DND-41 (cell line): ENCODE results near the gene FER1L5.

Experiments
- ATAC-seq: fragments of 200-7000 bp; cut with Tn5 transposase; 3 replicates; pipeline ENCODE4 v1.9.1; 2021; ENCODE audit warnings: low read depth; ENCODE audit not compliant: insufficient read depth
- DNase-seq: peaks from one replicate; pipeline ENCODE4 v3.0.0-alpha.2; 2020
- H2AFZ ChIP-seq: 2 replicates; pipeline ENCODE4 v1.6.0; 2012; ENCODE audit warnings: low read depth, low read length
- H3K27ac ChIP-seq: 2 replicates; pipeline ENCODE4 v1.5.1; 2012; ENCODE audit warnings: low read length, inconsistent platforms
- H3K27me3 ChIP-seq: fragments of 200-600 bp; sonication (generic); 2 replicates; pipeline ENCODE4 v1.6.0; 2012; ENCODE audit warnings: low read length, mild to moderate bottlenecking, inconsistent platforms; ENCODE audit not compliant: insufficient read depth, poor library complexity
- H3K36me3 ChIP-seq: 2 replicates; pipeline ENCODE4 v1.5.1; 2012; ENCODE audit warnings: low read length, inconsistent platforms; ENCODE audit not compliant: insufficient read depth
- H3K4me1 ChIP-seq: 2 replicates; pipeline ENCODE4 v1.5.1; 2012; ENCODE audit warnings: mild to moderate bottlenecking, low read length; ENCODE audit not compliant: insufficient read depth
- H3K4me2 ChIP-seq: 2 replicates; pipeline ENCODE4 v1.6.0; 2012; ENCODE audit warnings: mild to moderate bottlenecking, moderate library complexity, low read length, inconsistent platforms; ENCODE audit not compliant: insufficient read depth
- H3K4me3 ChIP-seq, 2 experiments: fragments of 200-600 bp in 1 of 2; shearing (Covaris generic) in 1 of 2; 2 replicates each; pipeline ENCODE4 v1.5.1; 2012 to 2016; ENCODE audit warnings: inconsistent platforms in 2 of 2, low read length in 2 of 2, mild to moderate bottlenecking in 2 of 2, low read depth in 1 of 2, moderate library complexity in 1 of 2
- H3K79me2 ChIP-seq: 2 replicates; pipeline ENCODE4 v1.6.0; 2012; ENCODE audit warnings: low read length, inconsistent platforms; ENCODE audit not compliant: insufficient read depth
- H3K9ac ChIP-seq: 2 replicates; pipeline ENCODE4 v1.6.0; 2012; ENCODE audit warnings: low read depth, mild to moderate bottlenecking, inconsistent platforms, low read length, moderate library complexity
- H3K9me3 ChIP-seq: 2 replicates; pipeline ENCODE4 v1.5.1; 2012; ENCODE audit warnings: low read length, moderate library complexity, mild to moderate bottlenecking, inconsistent platforms; ENCODE audit not compliant: insufficient read depth, severe bottlenecking
- H4K20me1 ChIP-seq: 2 replicates; pipeline ENCODE4 v1.6.0; 2012; ENCODE audit warnings: low read length; ENCODE audit not compliant: insufficient read depth
- CTCF ChIP-seq: IDR thresholded peaks from 2 replicates; pipeline ENCODE4 v1.5.1; 2012; ENCODE audit warnings: borderline replicate concordance, low read length, moderate library complexity, mild to moderate bottlenecking; ENCODE audit not compliant: poor library complexity, severe bottlenecking; ENCODE audit errors: extremely low read depth
- EZH2 ChIP-seq: IDR thresholded peaks from 3 replicates; pipeline ENCODE4 v1.6.1; 2012; ENCODE audit warnings: borderline replicate concordance, low read depth, mild to moderate bottlenecking, moderate library complexity, low read length, inconsistent platforms; ENCODE audit not compliant: severe bottlenecking

The FER1L5 gene

GRCh38 chr2:96693286-96694200 lies 51.0 kb downstream of the FER1L5 start:
- H4K20me1 ChIP-seq = no peaks in the 10 kb centered on the region; the same call in 1 of the 2 replicates
- H2AFZ ChIP-seq = no peak overlapping the region
- no peaks in the 10 kb centered on the region for H3K9me3 ChIP-seq
- H3K4me2 ChIP-seq = no peak overlapping the region
- ATAC-seq (peak; percentile 32; the same call in 2 of the 3 replicates), DNase-seq (no peak)
- H3K4me1 ChIP-seq = no peaks in the 10 kb centered on the region
- no peak overlapping the region for H3K9ac ChIP-seq
- H3K27ac ChIP-seq = no peak overlapping the region
- H3K27me3 ChIP-seq = no peaks in the 10 kb centered on the region
- no peak overlapping the region for H3K4me3 ChIP-seq
- TF ChIP-seq CTCF (no peak), EZH2 (no peak)
- H3K79me2 ChIP-seq = no peaks in the 10 kb centered on the region
- no peaks in the 10 kb centered on the region for H3K36me3 ChIP-seq

GRCh38 chr2:96694279-96694678 lies 51.7 kb downstream of the FER1L5 start:
- H3K36me3 ChIP-seq = no peaks in the 10 kb centered on the region
- no peaks in the 10 kb centered on the region for H3K9me3 ChIP-seq
- no peak overlapping the region for H3K9ac ChIP-seq
- H3K27ac ChIP-seq = no peak overlapping the region
- H3K4me2 ChIP-seq = no peak overlapping the region
- H4K20me1 ChIP-seq = no peaks in the 10 kb centered on the region; the same call in 1 of the 2 replicates
- H2AFZ ChIP-seq = no peak overlapping the region
- ATAC-seq (no peak), DNase-seq (no peak)
- TF ChIP-seq EZH2 = no peak
- TF ChIP-seq CTCF = no peak
- no peaks in the 10 kb centered on the region for H3K4me1 ChIP-seq
- no peaks in the 10 kb centered on the region for H3K27me3 ChIP-seq
- H3K79me2 ChIP-seq = no peaks in the 10 kb centered on the region
- H3K4me3 ChIP-seq = no peak overlapping the region

- Histone ChIP-seq H3K36me3 (no peaks in the 10 kb centered on the region), H3K4me3 (no peak overlapping the region), H2AFZ (no peak overlapping the region), H3K27me3 (no peaks in the 10 kb centered on the region), H4K20me1 (no peaks in the 10 kb centered on the region; the same call in 1 of the 2 replicates), H3K9ac (no peak overlapping the region), H3K27ac (no peak overlapping the region), H3K4me1 (no peaks in the 10 kb centered on the region), H3K4me2 (no peak overlapping the region), H3K79me2 (no peaks in the 10 kb centered on the region), H3K9me3 (no peaks in the 10 kb centered on the region)
- DNase-seq (no peak), ATAC-seq (no peak)
- no peak for TF ChIP-seq EZH2
- no peak for TF ChIP-seq CTCF
These were observed 52.4 kb downstream of the FER1L5 start for GRCh38 chr2:96694816-96695455.
